BJ (cell line): ENCODE data around the gene SLC22A3. TPM values are rescaled to one million over a fixed set of nuclear protein-coding genes. Genes with fewer than 3 reads are reported as not detected.

Experiments
- CTCF ChIA-PET: fragments of 350-600 bp; formaldehyde crosslinking; extraction: SDS; loops from one replicate; lab custom pipeline; 2021; ENCODE audit warnings: antibody characterized with exemption, inconsistent platforms; lab: Yijun Ruan, JAX
- POLR2A ChIA-PET: fragments of 300-600 bp; sonication (Branson Sonifier 250); formaldehyde crosslinking; extraction: SDS; loops from one replicate; lab custom pipeline; 2021; ENCODE audit warnings: antibody characterized with exemption; lab: Charles Lee
- DNase-seq: peaks from one replicate; pipeline ENCODE4 v3.0.0-alpha.2; 2011; ENCODE audit warnings: low read depth
- H3K27me3 ChIP-seq: 2 replicates; pipeline ENCODE4 v1.6.0; 2011; ENCODE audit warnings: low read length; ENCODE audit not compliant: control insufficient read depth, insufficient read depth
- H3K36me3 ChIP-seq: 2 replicates; pipeline ENCODE4 v1.5.1; 2011; ENCODE audit warnings: low read length; ENCODE audit not compliant: control insufficient read depth, insufficient read depth
- H3K4me3 ChIP-seq: 2 replicates; pipeline ENCODE4 v1.5.1; 2011; ENCODE audit warnings: low read depth, mild to moderate bottlenecking, control low read depth, low read length
- polyA plus RNA-seq: library from polyadenylated mRNA; depleted of rRNA; stranded (reverse); fragments of >200 nt; gene quantifications from 2 replicates; pipeline ENCODE4 v1.2.3, GENCODE V29; 2011
- TF ChIP-seq, protein P1 (sequence below): IDR thresholded peaks from 2 replicates; pipeline ENCODE4 v1.5.1; 2011; ENCODE audit warnings: low read depth, mild to moderate bottlenecking, control low read depth, inconsistent platforms, low read length, moderate library complexity; ENCODE audit not compliant: insufficient read depth

SLC22A3 gene
- polyA plus RNA-seq, 1 experiment, result not detected

DNA sequence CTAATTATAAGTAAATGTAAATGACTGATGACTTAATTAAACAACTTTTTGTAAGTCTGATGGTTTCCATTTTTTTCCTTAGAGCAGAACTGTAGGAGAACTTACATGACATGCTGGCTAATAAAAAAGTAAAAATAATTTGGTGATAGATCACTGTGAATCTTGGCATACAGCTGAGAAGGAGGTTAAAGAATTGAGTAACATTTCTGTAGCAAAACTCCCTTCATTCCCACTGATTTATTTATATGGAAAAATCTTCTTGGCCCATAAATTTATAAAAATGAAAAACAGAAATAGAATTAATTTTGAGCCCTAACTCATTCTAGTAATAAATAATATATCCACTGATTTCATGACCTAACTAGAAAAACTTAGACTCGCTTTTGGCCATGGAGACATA is 48.1 kb downstream of the SLC22A3 start:
- TF ChIP-seq, protein P1, sequence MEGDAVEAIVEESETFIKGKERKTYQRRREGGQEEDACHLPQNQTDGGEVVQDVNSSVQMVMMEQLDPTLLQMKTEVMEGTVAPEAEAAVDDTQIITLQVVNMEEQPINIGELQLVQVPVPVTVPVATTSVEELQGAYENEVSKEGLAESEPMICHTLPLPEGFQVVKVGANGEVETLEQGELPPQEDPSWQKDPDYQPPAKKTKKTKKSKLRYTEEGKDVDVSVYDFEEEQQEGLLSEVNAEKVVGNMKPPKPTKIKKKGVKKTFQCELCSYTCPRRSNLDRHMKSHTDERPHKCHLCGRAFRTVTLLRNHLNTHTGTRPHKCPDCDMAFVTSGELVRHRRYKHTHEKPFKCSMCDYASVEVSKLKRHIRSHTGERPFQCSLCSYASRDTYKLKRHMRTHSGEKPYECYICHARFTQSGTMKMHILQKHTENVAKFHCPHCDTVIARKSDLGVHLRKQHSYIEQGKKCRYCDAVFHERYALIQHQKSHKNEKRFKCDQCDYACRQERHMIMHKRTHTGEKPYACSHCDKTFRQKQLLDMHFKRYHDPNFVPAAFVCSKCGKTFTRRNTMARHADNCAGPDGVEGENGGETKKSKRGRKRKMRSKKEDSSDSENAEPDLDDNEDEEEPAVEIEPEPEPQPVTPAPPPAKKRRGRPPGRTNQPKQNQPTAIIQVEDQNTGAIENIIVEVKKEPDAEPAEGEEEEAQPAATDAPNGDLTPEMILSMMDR, result no peak
- Histone ChIP-seq H3K4me3 (no peak overlapping the region), H3K36me3 (no peaks in the 10 kb centered on the region), H3K27me3 (no peaks in the 10 kb centered on the region)
- no peak for DNase-seq
- ChIA-PET POLR2A (no interaction called here), CTCF (no interaction called here)

DNA sequence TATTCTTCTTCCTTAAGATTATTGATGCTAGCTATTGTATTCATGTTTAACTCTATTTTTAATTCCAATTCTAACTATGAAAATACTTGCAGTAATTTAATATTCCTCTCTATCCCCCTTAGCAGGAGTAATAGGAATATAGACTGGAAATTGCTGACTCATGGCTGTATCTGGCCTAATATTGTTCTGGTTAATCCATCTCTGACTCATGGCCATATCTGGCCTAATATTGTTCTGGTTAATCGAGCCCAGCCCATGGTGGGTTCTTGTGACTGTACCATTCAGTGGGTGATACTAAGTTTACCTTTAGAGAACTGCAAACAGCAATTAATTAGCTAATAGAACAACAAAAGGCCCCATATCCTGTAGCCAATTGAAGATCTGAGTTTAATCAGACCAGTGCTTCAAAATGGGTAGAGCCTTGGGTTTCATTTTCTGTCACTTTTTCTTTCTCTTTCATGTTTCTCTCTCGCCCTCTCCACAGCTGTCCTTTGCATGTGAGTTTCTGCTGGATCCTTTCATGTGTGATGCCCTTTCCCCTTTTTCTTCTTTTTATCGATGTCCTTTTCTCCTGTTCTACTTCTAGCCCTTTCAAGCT is 50.6 kb downstream of the SLC22A3 start:
- Histone ChIP-seq H3K27me3 (no peaks in the 10 kb centered on the region), H3K4me3 (no peak overlapping the region), H3K36me3 (no peaks in the 10 kb centered on the region)
- TF ChIP-seq, protein P1, result no peak
- POLR2A ChIA-PET, result no interaction called here
- DNase-seq, result no peak
- CTCF ChIA-PET, result no interaction called here

- DNase-seq, result no peak
- Histone ChIP-seq H3K36me3 (no peaks in the 10 kb centered on the region), H3K27me3 (no peaks in the 10 kb centered on the region), H3K4me3 (no peak overlapping the region)
- CTCF ChIA-PET, result no interaction called here
- TF ChIP-seq, protein P1, result no peak
- POLR2A ChIA-PET, result no interaction called here
These were observed 52.3 kb downstream of the SLC22A3 start for GRCh38 chr6:160400446-160400845.

- ChIA-PET POLR2A (no interaction called here), CTCF (no interaction called here)
- Histone ChIP-seq H3K27me3 (no peaks in the 10 kb centered on the region), H3K4me3 (no peak overlapping the region), H3K36me3 (no peaks in the 10 kb centered on the region)
- TF ChIP-seq, protein P1, result no peak
- no peak for DNase-seq
These were observed 60.4 kb downstream of the SLC22A3 start for GRCh38 chr6:160408528-160408927.

- ChIA-PET POLR2A (no interaction called here), CTCF (no interaction called here)
- no peak for DNase-seq
- Histone ChIP-seq H3K27me3 (no peaks in the 10 kb centered on the region), H3K4me3 (no peak overlapping the region), H3K36me3 (no peaks in the 10 kb centered on the region)
- TF ChIP-seq, protein P1, result no peak
These were observed 64.8 kb downstream of the SLC22A3 start for GRCh38 chr6:160412993-160413392.
